MCF 10A (cell line): ENCODE results near the gene CAMTA1. TPM values are rescaled to one million over a fixed set of nuclear protein-coding genes. Genes with fewer than 3 reads are reported as not detected.
A peak's percentile ranks its signal among the peaks of the same experiment; 100 is the strongest.

Experiments used
- BruUV-seq: library from RNA; stranded (reverse); fragments of 400-500 nt; replicated peaks from 2 replicates; lab custom pipeline; 2021; lab: Mats Ljungman, UMichigan
- CTCF ChIA-PET: fragments of 300-600 bp; sonication (Branson Sonifier 250); formaldehyde crosslinking; extraction: SDS; loops from one replicate; lab custom pipeline; 2021; ENCODE audit warnings: antibody characterized with exemption, inconsistent platforms; lab: Yijun Ruan, JAX
- POLR2A ChIA-PET: fragments of 300-600, 350-650 bp; sonication (Branson Sonifier 250); formaldehyde crosslinking; extraction: SDS; loops from one replicate; lab custom pipeline; 2020; ENCODE audit warnings: antibody characterized with exemption, inconsistent platforms; lab: Yijun Ruan, JAX
- DNase-seq: peaks from one replicate; pipeline ENCODE4 v3.0.0-alpha.2; 2018; ENCODE audit not compliant: unreplicated experiment
- H3K27ac Mint-ChIP-seq: one replicate; pipeline ENCODE4 v1.8.0; 2022; ENCODE audit warnings: mild to moderate bottlenecking, low read depth, mixed read lengths; ENCODE audit not compliant: unreplicated experiment
- H3K27me3 Mint-ChIP-seq: one replicate; pipeline ENCODE4 v1.8.0; 2022; ENCODE audit warnings: mixed read lengths; ENCODE audit not compliant: insufficient read depth, unreplicated experiment
- H3K36me3 Mint-ChIP-seq: one replicate; pipeline ENCODE4 v1.8.0; 2022; ENCODE audit warnings: mild to moderate bottlenecking, moderate library complexity, mixed read lengths; ENCODE audit not compliant: insufficient read depth, unreplicated experiment
- H3K4me1 Mint-ChIP-seq: one replicate; pipeline ENCODE4 v1.8.0; 2022; ENCODE audit warnings: mixed read lengths; ENCODE audit not compliant: insufficient read depth, unreplicated experiment
- H3K4me3 Mint-ChIP-seq: one replicate; pipeline ENCODE4 v1.8.0; 2022; ENCODE audit warnings: mild to moderate bottlenecking, moderate library complexity, mixed read lengths; ENCODE audit not compliant: unreplicated experiment
- H3K9me3 Mint-ChIP-seq: one replicate; pipeline ENCODE4 v1.8.0; 2022; ENCODE audit warnings: mixed read lengths; ENCODE audit not compliant: unreplicated experiment
- CTCF ChIP-seq: fragments of 200-600 bp; IDR thresholded peaks from one replicate; pipeline ENCODE4 v1.8.0; 2022; ENCODE audit warnings: antibody characterized with exemption, mild to moderate bottlenecking; ENCODE audit not compliant: unreplicated experiment
- intact Hi-C: fragments of 100-400 bp; cut with micrococcal nuclease; formaldehyde crosslinking; loops from 2 replicates; pipeline ENCODE4 v1.14.1; 2022
- total RNA-seq: library from RNA; stranded (reverse); gene quantifications from 2 replicates; pipeline ENCODE4 v1.2.3, GENCODE V29; 2022

Gene CAMTA1
- total RNA-seq, 1 experiment from 2014 or later: 74.1 TPM

GRCh38 chr1:7805460-7805859 is 1020.2 kb downstream of the CAMTA1 start:
- no peak overlapping the region for H3K27ac Mint-ChIP-seq
- no peaks in the 10 kb centered on the region for H3K4me1 Mint-ChIP-seq
- ChIA-PET POLR2A (no interaction called here), CTCF (interaction anchor here (0.6 kb wide), 1 partner anchor 992 kb away, joined by 4 read pairs; no protein-coding TSS in a partner anchor)
- H3K36me3 Mint-ChIP-seq: no peaks in the 10 kb centered on the region
- BruUV-seq: no TSS peak
- H3K9me3 Mint-ChIP-seq: no peaks in the 10 kb centered on the region
- DNase-seq: no peak
- intact Hi-C loops: no loop called here
- no peaks in the 10 kb centered on the region for H3K27me3 Mint-ChIP-seq
- no peak overlapping the region for H3K4me3 Mint-ChIP-seq
- TF ChIP-seq CTCF: no peak

GRCh38 chr1:7808253-7808844 is 1023.1 kb downstream of the CAMTA1 start:
- ChIA-PET POLR2A (interaction anchor here (0.9 kb wide), 1 partner anchor 94 kb away, joined by 3 read pairs; no protein-coding TSS in a partner anchor), CTCF (interaction anchor here (0.7 to 1.6 kb wide), 8 partner anchors 13 to 140 kb away, joined by 3 to 9 read pairs (median 4); no protein-coding TSS in a partner anchor)
- no peaks in the 10 kb centered on the region for H3K4me1 Mint-ChIP-seq
- no TSS peak for BruUV-seq
- H3K27ac Mint-ChIP-seq: no peak overlapping the region
- no peaks in the 10 kb centered on the region for H3K27me3 Mint-ChIP-seq
- DNase-seq: peak; percentile 44
- intact Hi-C loops: loop anchor here (1.0 kb wide), 2 partner anchors 94 to 167 kb away; no protein-coding TSS in a partner anchor
- peaks cover 7% of the 10 kb centered on the region for H3K9me3 Mint-ChIP-seq
- no peaks in the 10 kb centered on the region for H3K36me3 Mint-ChIP-seq
- no peak overlapping the region for H3K4me3 Mint-ChIP-seq
- peak; percentile 60 for TF ChIP-seq CTCF

DNA sequence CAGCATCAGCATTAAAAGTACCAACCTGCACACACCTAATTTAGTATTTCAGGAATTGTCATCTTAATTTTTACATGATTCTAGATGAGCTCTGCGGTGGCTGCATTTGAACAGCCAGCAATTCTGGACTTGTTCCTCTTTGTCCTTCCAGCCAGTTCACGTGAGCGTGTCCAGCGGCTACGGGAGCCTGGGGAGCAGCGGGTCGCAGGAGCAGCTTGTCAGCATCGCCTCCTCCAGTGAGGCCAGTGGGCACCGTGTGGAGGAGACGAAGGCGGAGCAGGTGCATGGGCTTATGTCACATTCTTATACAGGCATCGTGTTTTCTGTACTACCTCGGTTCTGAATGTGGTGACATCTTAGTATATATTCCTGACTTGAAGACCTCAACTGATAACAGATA is 1024.5 kb downstream of the CAMTA1 start:
- H3K36me3 Mint-ChIP-seq: no peaks in the 10 kb centered on the region
- no peak overlapping the region for H3K27ac Mint-ChIP-seq
- no peak for TF ChIP-seq CTCF
- H3K4me3 Mint-ChIP-seq: no peak overlapping the region
- CTCF ChIA-PET: no interaction called here
- H3K27me3 Mint-ChIP-seq: no peaks in the 10 kb centered on the region
- intact Hi-C loops: no loop called here
- DNase-seq: no peak
- peaks cover 18% of the 10 kb centered on the region for H3K9me3 Mint-ChIP-seq
- POLR2A ChIA-PET: interaction anchor here (0.6 to 1.2 kb wide), 2 partner anchors 36 to 91 kb away, joined by 3 read pairs; no protein-coding TSS in a partner anchor
- BruUV-seq: no TSS peak
- H3K4me1 Mint-ChIP-seq: no peaks in the 10 kb centered on the region

GRCh38 chr1:7810395-7810794 is 1025.1 kb downstream of the CAMTA1 start:
- ChIA-PET POLR2A (interaction anchor here (0.6 to 1.2 kb wide), 2 partner anchors 36 to 90 kb away, joined by 3 read pairs; no protein-coding TSS in a partner anchor), CTCF (no interaction called here)
- no peaks in the 10 kb centered on the region for H3K36me3 Mint-ChIP-seq
- H3K4me3 Mint-ChIP-seq: no peak overlapping the region
- intact Hi-C loops: no loop called here
- TF ChIP-seq CTCF: no peak
- DNase-seq: peak; percentile 85
- H3K4me1 Mint-ChIP-seq: no peaks in the 10 kb centered on the region
- BruUV-seq: no TSS peak
- H3K27me3 Mint-ChIP-seq: no peaks in the 10 kb centered on the region
- peaks cover 21% of the 10 kb centered on the region for H3K9me3 Mint-ChIP-seq
- H3K27ac Mint-ChIP-seq: no peak overlapping the region
